NCI-H1436 (cell line): ENCODE measurements around the gene AGFG2.

ENCODE experiments used
- DNase-seq: peaks from one replicate; lab custom pipeline; 2025; lab: John Stamatoyannopoulos, UW

AGFG2 gene

DNA sequence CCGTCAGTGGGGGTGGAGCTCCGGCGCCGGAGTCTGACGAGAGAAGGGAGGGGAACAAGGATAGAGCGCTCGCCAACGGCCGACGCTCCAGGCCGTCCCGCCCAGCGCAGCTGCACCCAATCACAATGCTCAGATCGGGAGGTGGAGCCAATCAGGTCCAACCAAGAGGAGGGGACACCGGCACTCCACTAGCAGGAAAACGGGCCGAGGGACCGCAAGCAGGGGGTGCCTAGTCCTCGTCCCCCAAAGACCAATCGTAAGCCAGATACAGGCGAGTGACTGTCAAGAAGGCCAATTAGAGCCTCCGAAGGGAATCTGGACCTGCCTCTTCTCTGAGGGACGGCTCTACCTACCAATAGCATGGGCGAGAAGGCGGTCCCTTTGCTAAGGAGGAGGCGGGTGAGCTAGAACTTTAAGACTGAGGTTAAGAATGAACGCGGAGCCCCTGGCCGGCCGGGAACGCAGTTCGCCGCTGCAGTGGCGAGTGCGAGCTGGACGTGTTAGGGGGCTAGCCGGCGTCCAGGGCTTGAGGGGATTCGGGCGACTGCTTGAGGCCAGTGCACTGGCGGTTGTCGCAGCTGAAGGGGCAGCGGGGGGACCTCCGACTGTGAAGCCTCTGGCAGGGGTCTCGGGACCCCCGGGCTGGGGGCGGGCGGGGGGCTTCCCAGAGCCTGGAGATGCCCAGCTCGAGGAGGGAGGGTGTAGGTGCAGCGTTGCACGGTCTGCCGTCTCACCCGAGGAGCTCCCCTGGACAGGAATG lies 47.4 kb downstream of the AGFG2 start, which contains the start of gene FBXO24:
TSS of gene FBXO24 (plus strand) at position 63 of the 760 bp plus-strand sequence. CDS start at position 361, 298 bp downstream.
- DNase-seq, result peak; percentile 99

GRCh38 chr7:100588438-100588837 lies 49.4 kb downstream of the AGFG2 start:
- DNase-seq, result no peak

DNA sequence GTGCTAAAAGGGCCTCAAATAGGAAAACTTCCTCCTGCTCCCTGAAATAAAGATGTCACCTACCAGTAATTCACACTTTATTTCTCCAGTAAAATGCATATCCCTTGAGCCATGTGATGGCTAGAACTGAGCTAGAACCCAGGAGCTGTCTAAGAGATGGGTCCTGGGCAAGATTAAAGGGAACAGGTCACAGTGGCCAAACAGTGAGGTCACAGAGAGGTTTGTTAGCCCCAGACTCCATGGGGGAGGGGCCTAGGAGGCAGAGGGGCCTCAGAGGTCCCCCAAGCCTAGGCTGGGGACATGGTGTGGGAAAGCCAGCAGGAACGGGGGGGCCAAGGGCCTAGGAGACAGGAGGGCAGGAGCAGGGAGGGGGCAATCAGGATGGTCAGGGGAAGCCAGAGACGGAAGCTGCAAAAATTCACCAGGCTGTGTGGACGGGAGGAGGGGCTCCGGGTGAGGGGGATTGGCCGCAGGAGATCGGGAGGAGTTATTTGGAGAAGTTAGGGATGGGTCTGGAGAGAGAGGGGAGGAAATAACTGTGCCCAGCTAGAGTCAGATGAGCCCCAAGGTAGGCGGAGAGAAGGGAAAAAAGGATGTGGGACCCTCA lies 50.4 kb downstream of the AGFG2 start:
- no peak for DNase-seq

- DNase-seq, result no peak
These were observed 51.2 kb downstream of the AGFG2 start for GRCh38 chr7:100590077-100590737.

DNA sequence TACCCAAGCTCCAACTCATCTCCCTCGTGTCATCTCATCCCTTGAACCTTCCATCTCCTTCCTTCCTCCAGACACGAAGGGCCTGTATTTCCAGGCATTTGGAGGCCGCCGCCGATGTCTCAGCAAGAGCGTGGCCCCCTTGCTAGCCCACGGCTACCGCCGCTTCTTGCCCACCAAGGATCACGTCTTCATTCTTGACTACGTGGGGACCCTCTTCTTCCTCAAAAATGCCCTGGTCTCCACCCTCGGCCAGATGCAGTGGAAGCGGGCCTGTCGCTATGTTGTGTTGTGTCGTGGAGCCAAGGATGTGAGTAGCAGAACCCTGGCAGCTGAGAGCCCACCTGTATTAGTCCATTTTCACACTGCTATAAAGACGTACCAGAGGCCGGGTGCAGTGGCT lies 52.6 kb downstream of the AGFG2 start:
- DNase-seq, result no peak

- DNase-seq, result no peak
These were observed 56.2 kb downstream of the AGFG2 start for GRCh38 chr7:100595188-100595587.

GRCh38 chr7:100598425-100598824 lies 59.4 kb downstream of the AGFG2 start:
- no peak for DNase-seq

GRCh38 chr7:100599911-100600729 lies 61.1 kb downstream of the AGFG2 start:
- DNase-seq, result no peak

- no peak for DNase-seq
These were observed 61.7 kb downstream of the AGFG2 start for GRCh38 chr7:100600730-100601038.

GRCh38 chr7:100602889-100603725 lies 64.1 kb downstream of the AGFG2 start:
- no peak for DNase-seq

DNA sequence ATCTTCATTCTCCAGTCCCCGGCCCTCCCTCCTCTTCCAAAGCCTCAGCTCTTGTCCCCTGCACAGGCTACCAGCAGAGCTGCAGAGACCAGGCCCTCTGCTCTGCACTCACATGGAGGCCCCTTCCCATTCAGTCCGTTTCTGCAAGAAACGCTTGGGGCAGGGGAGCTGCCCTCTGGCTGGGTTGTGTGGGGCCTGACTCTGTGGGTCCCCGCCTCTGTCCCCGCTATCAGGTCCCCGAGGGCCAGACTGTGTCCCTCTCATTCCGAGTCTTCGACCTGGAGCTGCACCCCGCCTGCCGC lies 64.7 kb downstream of the AGFG2 start:
- DNase-seq, result no peak

DNA sequence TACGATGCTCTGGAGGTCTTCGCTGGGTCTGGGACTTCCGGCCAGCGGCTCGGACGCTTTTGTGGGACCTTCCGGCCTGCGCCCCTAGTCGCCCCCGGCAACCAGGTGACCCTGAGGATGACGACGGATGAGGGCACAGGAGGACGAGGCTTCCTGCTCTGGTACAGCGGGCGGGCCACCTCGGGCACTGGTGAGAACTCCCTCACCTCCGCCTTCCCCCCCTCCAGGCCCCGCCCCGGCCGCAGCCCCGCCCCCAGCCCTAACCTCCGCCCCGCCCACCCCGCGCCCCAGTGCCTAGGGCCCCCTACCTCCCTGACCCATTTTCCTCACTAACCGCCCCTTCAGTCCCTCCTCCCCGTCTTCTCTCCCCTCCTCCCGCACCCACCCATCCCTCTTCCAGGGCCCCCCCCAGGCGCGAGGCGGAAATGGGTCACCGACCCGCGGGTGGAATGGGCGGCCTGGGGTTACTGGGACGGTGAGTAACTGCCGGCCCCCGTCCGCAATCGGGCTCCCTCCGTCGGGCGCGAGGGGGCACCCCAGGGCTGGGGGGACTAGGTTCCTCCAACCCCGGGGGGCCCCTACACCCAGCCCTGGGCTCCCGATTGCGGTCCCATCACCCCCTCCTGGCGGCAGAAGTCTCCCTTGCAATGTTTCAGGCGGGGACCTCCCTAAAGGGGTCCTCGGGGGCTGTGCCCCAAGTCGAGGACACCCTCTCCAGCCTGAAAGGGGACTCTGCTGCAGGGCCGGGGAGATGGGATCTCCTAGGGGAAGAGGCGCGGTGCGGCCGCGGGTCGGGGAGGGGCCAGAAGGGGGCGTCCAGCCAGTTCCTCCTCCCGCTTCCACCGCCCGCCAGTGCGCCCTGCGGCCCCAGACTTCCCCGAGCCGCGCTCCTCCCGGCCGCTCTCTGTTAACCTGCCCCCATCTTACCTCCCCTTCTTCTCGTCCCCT lies 65.3 kb downstream of the AGFG2 start:
- DNase-seq, result peak; percentile 45

- no peak for DNase-seq
These were observed 66.2 kb downstream of the AGFG2 start for GRCh38 chr7:100604976-100605911.

GRCh38 chr7:100606313-100606712 lies 67.3 kb downstream of the AGFG2 start:
- no peak for DNase-seq

GRCh38 chr7:100607111-100607510 lies 68.1 kb downstream of the AGFG2 start:
- no peak for DNase-seq

- no peak for DNase-seq
These were observed 71.0 kb downstream of the AGFG2 start for GRCh38 chr7:100609958-100610357.

- DNase-seq, result peak; percentile 99
These were observed 73.2 kb downstream of the AGFG2 start, which contains the start of gene MOSPD3 for GRCh38 chr7:100611983-100612729. Gene MOSPD3 (plus strand): TSS chr7:100612540. CDS start chr7:100612792, 252 bp downstream.

DNA sequence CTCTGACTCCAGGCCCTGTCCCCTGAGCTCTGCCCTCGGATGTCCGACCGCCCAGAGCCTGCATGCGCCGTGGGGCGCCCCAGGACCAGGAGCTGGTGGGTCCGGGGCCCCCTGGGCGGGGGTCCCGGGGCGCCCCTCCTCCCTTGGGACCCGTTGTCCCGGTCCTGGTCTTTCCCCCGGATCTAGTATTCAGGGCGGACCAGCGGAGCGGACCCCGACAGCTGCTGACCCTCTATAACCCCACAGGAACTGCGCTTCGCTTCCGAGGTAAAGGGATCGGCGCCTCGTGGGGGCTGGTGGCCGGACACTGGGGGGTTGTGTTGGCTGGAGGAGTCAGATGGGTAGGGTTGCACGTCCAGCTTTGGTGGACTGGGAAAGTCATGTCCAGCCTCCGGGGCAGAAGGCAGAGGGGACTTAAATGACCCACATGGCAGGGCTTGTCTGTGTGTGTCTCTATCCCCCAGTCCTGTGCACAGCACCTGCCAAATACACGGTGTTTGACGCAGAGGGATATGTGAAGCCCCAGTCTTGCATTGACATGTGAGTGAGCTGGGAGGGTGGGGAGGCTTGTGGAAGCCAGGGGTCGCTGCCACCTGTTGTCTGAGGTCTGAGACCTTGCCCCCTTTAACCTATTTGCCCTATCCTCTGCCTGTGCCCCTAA lies 73.9 kb downstream of the AGFG2 start:
- no peak for DNase-seq
